ENCODE results near the gene LETM1.

LETM1 gene

GRCh38 chr4:1856071-1856942, at the start of gene LETM1:
Gene LETM1, minus strand, starts transcription at chr4:1856156. Its CDS starts 206 bp downstream, at chr4:1855950.
- DNase-seq = peak; percentile 95

DNA sequence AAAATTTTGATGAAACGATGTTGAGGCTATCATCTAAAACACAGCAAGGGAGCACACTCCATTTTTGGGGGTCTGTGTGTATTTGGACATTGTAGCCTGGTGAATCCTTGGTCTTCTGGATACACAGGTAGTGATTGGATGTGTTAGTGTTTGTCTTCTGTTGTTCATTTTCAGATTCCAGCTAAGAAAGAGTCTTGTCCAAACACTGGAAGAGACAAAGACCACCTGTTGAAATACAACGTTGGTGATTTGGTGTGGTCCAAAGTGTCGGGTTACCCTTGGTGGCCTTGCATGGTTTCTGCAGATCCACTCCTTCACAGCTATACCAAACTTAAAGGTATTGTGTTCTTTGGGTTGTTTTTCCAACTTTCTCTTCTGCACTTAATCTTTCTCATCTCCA, 48.1 kb upstream of the LETM1 start:
- no peak for DNase-seq

DNA sequence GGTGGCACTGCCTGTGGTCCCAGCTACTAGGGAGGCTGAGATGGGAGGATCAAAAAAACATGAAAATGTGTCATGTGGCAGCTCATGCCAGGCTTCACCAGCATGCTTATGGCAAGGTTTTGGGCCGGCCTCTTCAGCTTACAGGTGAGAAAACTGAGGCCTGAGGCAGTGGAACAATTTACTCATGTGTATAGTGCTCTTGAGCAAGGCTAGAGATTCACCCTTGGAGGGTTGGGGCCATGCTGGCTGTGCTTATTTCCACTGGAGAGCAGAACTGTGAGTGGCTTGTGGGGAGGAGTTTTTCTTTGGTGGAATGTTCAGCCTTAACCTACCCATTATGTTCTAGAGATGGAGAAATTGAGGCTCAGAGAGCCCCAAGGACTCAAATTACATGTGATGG, 47.1 kb upstream of the LETM1 start:
- DNase-seq = no peak

DNA sequence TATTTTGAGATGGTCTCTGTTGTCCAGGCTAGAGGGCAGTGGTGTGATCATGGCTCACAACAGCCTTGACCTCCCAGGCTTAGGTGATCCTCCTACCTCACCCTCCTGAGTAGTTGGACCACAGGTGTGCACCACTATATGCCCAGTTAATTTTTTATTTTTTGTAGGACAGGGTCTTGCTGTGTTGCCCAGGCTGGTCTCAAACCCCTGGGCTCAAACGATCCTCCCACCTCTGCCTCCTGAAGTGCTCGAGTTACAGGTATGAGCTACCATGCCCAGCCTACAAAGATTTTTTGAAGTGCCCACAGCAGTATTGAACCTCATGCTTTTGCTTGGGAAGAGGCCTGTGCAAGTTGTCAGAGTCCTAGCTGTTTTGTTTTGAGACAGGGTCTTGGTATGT, 46.3 kb upstream of the LETM1 start:
- DNase-seq = no peak

DNA sequence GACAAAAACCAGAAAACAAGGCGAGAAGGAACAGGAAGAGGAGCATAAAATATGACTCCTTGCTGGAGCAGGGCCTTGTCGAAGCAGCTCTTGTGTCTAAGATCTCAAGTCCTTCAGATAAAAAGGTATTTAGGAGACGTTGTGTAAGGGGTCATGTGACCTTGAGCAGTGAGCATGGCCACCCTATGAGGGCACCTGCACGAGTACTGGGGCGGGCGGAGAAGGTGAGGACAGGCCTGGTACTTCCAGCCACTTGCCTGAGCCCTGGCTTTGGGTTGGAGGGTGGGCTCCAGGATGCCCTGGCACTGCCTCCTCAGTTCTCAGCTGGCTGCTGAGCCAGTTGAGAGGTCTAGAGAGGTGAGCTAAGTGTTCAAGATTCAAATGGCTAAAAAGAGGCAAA, 45.2 kb upstream of the LETM1 start:
- DNase-seq = no peak

- DNase-seq = no peak
These were observed 44.7 kb upstream of the LETM1 start for GRCh38 chr4:1900624-1901023.

DNA sequence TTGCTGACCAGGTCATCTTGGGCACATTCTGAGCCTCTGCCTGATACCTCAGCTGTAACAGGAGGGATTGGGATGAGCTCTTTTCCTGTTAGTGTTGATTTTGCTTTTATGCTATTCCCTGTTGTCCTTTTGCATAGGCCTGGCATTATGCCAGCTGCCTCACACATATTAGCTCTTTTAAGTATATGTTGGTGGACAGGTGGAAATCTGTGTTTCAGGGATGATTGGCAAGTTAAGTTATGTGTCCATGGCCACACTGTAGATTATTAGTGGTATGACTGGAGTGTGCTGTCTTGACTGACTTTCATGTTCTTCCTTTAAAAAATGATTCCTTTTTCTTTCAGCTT, 44.1 kb upstream of the LETM1 start:
- no peak for DNase-seq

DNA sequence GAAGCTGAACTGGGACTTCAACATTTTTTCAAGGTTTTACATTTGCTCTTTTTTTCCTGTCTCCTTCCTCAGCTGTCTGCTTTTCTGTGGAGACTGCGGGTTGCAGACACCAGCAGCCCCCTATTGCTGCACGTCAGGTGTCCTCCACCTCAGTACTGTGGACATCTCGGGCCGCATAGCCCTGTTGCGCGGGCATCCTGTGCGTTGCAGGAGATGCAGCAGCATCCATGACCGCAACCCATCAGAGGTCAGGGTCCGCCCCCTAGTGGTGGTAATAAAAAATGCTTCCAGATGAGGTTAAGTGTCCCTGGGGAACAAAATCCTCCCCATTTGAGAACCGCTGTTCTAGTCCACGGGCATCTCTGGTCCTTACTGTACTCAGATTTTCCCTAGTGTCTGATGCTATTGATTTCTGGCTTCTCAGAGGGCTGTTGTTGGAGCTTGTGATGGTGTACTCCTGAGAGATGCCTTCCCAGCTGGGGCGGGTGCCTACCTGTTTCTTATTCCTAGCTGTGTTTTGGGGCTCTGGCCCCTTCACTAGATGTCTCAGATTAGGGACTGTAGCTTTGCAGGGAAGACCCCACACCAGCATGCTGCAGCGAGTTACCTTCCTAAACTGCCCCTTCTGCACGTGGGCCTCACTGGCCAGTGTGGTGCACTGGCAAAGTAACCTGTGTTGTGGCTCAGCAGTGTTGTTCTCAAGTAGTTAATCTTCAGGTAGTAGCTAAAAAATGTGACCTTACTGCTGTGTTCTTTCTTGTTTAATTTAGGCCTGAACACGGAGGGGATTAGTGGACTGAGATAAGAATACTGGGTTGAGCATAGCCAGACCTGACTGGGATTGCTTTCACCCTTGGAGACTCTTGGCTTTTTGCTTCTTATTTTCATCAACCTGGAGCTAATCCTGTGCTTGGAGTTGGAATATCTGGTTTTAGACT, 43.5 kb upstream of the LETM1 start:
- DNase-seq = peak; percentile 78

- no peak for DNase-seq
These were observed 42.7 kb upstream of the LETM1 start for GRCh38 chr4:1898681-1899080.

DNA sequence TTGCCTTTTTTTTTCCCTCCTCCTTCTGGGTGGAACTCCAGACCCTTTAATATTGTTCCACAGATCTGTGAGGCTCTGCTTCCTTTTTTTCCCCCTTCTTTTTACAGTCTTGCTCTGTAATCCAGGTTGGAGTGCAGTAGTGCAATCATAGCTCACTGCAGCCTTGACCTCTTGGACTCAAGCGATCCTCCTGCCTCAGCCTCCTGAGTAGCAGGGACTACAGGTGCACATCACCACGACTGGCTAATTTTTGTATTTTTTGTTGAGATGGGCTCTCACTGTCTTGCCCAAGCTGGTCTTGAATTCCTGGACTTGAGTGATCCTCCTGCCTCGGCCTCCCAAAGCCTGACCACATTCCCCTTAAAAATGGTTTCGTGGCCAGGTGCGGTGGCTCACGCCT, 42.1 kb upstream of the LETM1 start:
- DNase-seq = no peak

- no peak for DNase-seq
These were observed 40.7 kb upstream of the LETM1 start for GRCh38 chr4:1896658-1896991.

- no peak for DNase-seq
These were observed 40.2 kb upstream of the LETM1 start for GRCh38 chr4:1895971-1896657.

DNA sequence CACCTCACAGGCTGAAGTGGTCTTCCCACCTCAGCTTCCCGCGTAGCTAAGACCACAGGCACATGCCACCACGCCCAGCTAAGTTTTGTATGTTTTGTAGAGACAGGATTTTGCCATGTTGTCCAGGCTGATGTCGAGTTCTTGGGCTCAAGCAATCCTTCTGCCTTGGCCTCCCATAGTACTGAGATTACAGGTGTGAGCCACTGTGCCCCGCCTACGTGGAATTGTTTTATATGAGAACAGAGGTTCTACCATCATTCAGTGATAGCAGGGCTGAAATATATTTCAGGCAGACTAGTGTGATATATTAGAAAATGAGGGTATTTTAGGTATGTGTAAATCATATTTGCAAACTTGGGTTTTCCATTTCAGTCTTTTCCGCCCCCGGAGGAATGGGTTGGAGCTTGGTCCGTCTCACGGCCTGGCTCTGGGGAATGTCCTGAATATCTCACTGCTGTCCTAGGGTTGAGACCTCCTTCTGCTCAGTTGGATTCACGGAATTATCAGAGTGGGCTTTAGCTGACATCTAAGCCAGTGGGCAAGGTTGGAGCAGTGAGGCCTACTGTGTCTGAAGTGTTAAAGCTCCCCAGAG, 35.1 kb upstream of the LETM1 start:
- no peak for DNase-seq

- DNase-seq = no peak
These were observed 31.1 kb upstream of the LETM1 start for GRCh38 chr4:1887052-1887451.

DNA sequence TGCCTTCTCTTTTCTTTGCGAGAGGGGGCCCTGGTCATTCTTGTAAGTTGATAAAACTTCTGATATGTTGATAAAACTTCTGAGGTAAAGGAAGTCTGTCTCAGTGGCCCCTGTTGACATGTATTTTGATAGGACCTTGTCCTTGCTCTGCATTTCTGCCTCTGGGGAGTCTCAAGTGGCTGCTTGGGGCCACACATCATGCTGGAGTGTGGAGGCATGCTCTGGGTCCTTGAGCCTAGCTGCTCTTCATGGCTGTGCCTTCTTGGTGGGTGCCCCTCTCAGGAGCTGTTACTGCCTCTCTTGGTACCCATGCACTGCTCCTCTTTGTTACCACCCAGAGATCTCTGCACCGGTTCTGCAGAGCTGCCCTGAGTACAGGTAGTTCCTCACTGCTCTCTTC, 29.5 kb upstream of the LETM1 start:
- no peak for DNase-seq

DNA sequence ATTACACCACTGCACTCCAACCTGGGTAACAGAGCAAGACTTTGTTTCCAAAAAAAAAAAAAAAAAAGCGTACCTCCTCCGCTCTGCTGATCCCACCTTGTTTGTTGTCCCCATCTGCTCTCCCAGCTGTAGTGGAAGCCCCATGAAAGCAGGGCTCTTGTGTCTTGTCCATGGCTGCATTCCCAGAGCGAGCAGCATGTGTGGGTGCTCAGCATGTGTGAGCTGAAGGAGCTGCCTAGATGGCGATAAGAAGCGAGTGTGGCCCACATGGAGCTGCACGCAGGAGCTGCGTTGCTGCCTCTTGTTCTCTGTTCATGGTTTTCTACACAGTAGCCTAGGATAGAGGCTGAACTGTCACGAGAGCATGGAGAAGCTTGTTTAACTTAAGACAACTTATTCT, 27.6 kb upstream of the LETM1 start:
- no peak for DNase-seq

DNA sequence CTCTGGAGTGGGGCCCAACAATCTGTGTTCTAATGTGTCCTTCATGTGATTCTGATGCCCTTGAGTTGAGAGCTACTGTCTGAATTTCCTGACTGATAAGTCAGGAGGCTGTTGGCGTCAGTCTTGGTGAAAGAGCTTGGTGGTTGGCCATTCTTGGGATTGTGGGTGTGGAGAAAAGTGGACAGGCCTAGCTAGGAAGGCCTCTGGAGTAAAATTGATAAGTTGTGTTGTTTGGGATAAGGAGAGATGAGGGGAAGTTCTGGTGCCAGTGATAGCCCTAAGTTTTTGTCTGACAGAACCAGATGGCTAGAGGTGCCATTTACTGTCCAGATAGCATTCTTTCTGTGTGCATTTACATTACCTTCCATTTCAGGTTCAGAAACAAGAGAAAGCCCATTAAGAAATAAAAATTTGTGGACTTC, 26.9 kb upstream of the LETM1 start:
- no peak for DNase-seq

DNA sequence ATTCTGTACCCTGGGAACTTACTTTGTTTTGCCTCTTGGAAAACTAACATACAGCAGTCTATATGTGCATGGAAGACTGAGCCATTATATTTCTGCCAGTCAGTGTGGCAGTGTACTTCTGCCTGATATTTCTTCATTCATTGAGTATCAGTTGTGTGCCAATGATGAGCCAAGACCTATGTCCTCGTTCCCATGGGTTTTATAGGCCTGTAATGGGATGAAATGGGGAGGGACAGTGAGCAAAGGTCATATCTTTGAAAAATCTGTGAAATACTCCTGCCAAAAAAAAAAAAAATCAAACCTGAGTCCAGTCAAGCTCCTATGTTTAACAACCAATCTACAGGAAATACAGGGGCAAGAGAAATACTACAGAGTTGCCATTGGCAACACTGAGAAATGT, 24.4 kb upstream of the LETM1 start:
- DNase-seq = no peak

DNA sequence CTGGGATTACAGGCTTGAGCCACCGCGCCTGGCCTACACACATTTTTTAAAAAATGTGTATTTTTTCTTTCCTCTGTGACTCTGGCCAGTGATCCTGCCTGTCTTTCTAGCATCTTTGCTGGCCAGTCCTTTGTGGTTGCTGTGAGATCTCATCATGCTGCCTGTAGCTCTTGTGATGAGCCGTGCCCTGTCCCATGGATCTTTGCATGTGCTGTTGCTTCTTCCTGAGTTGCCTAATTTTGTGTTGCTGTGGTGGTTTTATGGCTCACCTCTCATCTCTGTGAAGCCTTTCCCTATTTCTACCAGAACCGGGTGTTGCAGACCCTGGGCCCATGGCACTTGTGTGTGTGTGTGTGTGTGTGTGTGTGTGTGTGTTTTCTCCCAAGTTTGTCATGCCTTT, 23.5 kb upstream of the LETM1 start:
- no peak for DNase-seq

- DNase-seq = peak; percentile 0
These were observed 18.2 kb upstream of the LETM1 start for GRCh38 chr4:1874201-1874600.

DNA sequence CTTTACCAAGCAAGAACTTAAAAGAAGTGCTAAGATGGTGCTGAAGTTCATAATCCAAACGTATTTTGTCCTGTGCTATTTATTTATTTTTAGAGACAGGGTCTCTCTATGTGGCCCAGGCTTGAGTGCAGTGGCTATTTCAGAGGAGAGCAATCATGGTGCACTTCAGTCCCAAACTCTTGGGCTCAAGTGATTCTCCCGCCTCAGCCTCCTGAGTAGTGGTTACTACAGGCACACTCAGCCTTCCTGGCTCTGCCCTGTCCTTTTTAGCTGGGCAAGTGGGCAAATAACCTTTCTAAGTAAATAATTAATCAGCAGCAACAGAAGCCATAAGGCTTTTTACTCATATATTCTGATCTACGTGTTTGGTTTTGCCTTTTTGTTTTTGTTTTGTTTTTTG, 17.8 kb upstream of the LETM1 start:
- peak; percentile 5 for DNase-seq

- DNase-seq = peak; percentile 9
These were observed 17.3 kb upstream of the LETM1 start for GRCh38 chr4:1873291-1873690.

DNA sequence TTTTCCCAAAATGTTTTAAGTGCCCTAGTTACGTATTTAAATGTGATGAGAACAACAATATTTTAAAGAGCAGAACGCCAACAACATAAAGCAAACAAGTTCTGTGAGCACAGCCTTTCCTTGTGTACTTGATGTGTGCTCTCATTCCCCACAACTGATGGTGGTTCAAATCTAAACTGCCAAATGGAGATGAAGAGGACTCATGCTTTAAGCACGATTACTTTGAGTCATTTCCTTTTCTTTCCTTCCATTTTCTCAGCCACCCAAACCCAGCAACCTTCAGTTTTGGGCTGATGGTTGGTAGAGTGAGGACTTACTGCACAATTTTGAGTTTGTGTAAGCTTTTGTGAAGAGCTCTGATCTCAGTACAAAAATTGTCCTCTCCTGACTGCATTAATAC, 16.9 kb upstream of the LETM1 start:
- DNase-seq = peak; percentile 4

Data from right forelimb (tissue), 1 donor.